H1 (cell line): ENCODE measurements around the gene GPC6. TPM values are rescaled to one million over a fixed set of nuclear protein-coding genes. Genes with fewer than 3 reads are reported as not detected.

Source experiments
- CTCF ChIA-PET: fragments of 300-600 bp; sonication (Branson Sonifier 250); formaldehyde crosslinking; loops from one replicate; lab custom pipeline; 2021; ENCODE audit not compliant: partially characterized antibody; lab: Charles Lee
- POLR2A ChIA-PET: fragments of 300-600 bp; sonication (Branson Sonifier 250); formaldehyde crosslinking; loops from one replicate; lab custom pipeline; 2021; ENCODE audit warnings: inconsistent platforms; ENCODE audit not compliant: partially characterized antibody; lab: Charles Lee
- DNase-seq, 2 experiments: peaks; one replicate each; pipeline versions ENCODE4 v3.0.0 to v3.0.0-alpha.2; 2010 to 2022; ENCODE audit warnings: low spot score in 2 of 2, low read depth in 1 of 2, mixed read lengths in 1 of 2
- FAIRE-seq: peaks from 2 replicates; lab custom pipeline; 2011; peaks lifted over from hg19 to GRCh38; lab: Jason Lieb, UNC
- H2AFZ ChIP-seq: 2 replicates; pipeline ENCODE4 v1.8.1; 2012; ENCODE audit warnings: low read length, inconsistent platforms
- H2AK5ac ChIP-seq: 2 replicates; pipeline ENCODE4 v1.6.1; 2013; ENCODE audit warnings: low read depth, low read length
- H2BK120ac ChIP-seq: replicated peaks from 2 replicates; pipeline ENCODE3; 2013; ENCODE audit warnings: low read depth, low read length, inconsistent platforms
- H2BK12ac ChIP-seq: 2 replicates; pipeline ENCODE4 v1.6.1; 2013; ENCODE audit warnings: low read depth, low read length
- H2BK15ac ChIP-seq: 2 replicates; pipeline ENCODE4 v1.6.1; 2013; ENCODE audit warnings: low read length
- H2BK20ac ChIP-seq: 2 replicates; pipeline ENCODE4 v1.6.1; 2013; ENCODE audit warnings: low read length
- H2BK5ac ChIP-seq: 2 replicates; pipeline ENCODE4 v1.6.1; 2013; ENCODE audit warnings: low read depth, low read length
- H3K14ac ChIP-seq: 2 replicates; pipeline ENCODE4 v1.6.1; 2013; ENCODE audit warnings: inconsistent platforms; ENCODE audit not compliant: insufficient read length
- H3K18ac ChIP-seq: 2 replicates; pipeline ENCODE4 v1.6.1; 2013; ENCODE audit warnings: low read length; ENCODE audit errors: extremely low read depth
- H3K23ac ChIP-seq: 2 replicates; pipeline ENCODE4 v1.6.1; 2013; ENCODE audit warnings: inconsistent platforms; ENCODE audit not compliant: insufficient read length
- H3K23me2 ChIP-seq: 2 replicates; pipeline ENCODE4 v1.6.1; 2013; ENCODE audit warnings: low read depth, low read length
- H3K27ac ChIP-seq: 2 replicates; pipeline ENCODE4 v1.6.1; 2011; ENCODE audit warnings: low read depth, low read length, inconsistent platforms
- H3K27me3 ChIP-seq, 4 experiments: replicated peaks in 1 of 4; 1 replicate in 1 of 4; 2 replicates in 3 of 4; pipeline versions ENCODE4 v1.6.1 to v1.8.1; 2011 to 2013; ENCODE audit warnings: low read length in 3 of 4, mild to moderate bottlenecking in 3 of 4, inconsistent platforms in 2 of 4, mixed read lengths in 2 of 4, moderate library complexity in 1 of 4; ENCODE audit not compliant: control insufficient read depth in 3 of 4, insufficient read depth in 3 of 4; ENCODE audit errors: extremely low read depth in 1 of 4
- H3K36me3 ChIP-seq, 4 experiments: 2 replicates each; pipeline versions ENCODE4 v1.6.1 to v1.8.1; 2011 to 2013; ENCODE audit warnings: mild to moderate bottlenecking in 4 of 4, low read length in 3 of 4, moderate library complexity in 2 of 4, control low read depth in 1 of 4, inconsistent platforms in 1 of 4; ENCODE audit not compliant: insufficient read depth in 4 of 4, control insufficient read depth in 2 of 4
- H3K4ac ChIP-seq: replicated peaks from 2 replicates; pipeline ENCODE3; 2013; ENCODE audit warnings: low read length, low read depth, mixed read lengths, inconsistent platforms; ENCODE audit not compliant: insufficient read length
- H3K4me1 ChIP-seq, 4 experiments: replicated peaks in 1 of 4; 1 replicate in 1 of 4; 2 replicates in 3 of 4; pipeline versions ENCODE4 v1.6.1 to v1.8.1; 2011 to 2013; ENCODE audit warnings: low read length in 3 of 4, inconsistent platforms in 2 of 4, mixed read lengths in 1 of 4; ENCODE audit not compliant: insufficient read depth in 4 of 4, control insufficient read depth in 3 of 4
- H3K4me2 ChIP-seq, 2 experiments: 2 replicates each; pipeline versions ENCODE4 v1.6.1 to v1.8.1; 2011 to 2013; ENCODE audit warnings: low read depth in 2 of 2, low read length in 2 of 2, control low read depth in 1 of 2, inconsistent platforms in 1 of 2, mild to moderate bottlenecking in 1 of 2; ENCODE audit not compliant: insufficient read depth in 1 of 2
- H3K4me3 ChIP-seq, 4 experiments: fragments of 200-600, 300-600 bp in 1 of 4; sonication (generic), shearing (Covaris generic), sonication (Bioruptor Twin) in 1 of 4; 2 replicates each; pipeline versions ENCODE4 v1.5.1 to v1.8.1; 2011 to 2016; ENCODE audit warnings: low read length in 4 of 4, low read depth in 3 of 4, control low read depth in 2 of 4, inconsistent platforms in 2 of 4, mild to moderate bottlenecking in 2 of 4, mixed read lengths in 1 of 4, moderate library complexity in 1 of 4; ENCODE audit not compliant: insufficient read depth in 2 of 4; ENCODE audit errors: extremely low read depth in 1 of 4
- H3K56ac ChIP-seq: replicated peaks from 2 replicates; pipeline ENCODE3; 2013; ENCODE audit warnings: low read depth, mild to moderate bottlenecking, mixed read lengths, low read length, inconsistent platforms; ENCODE audit not compliant: insufficient read length
- H3K79me1 ChIP-seq: 2 replicates; pipeline ENCODE4 v1.6.1; 2013; ENCODE audit warnings: low read depth, low read length, control low read depth
- H3K79me2 ChIP-seq, 2 experiments: 2 replicates each; pipeline versions ENCODE4 v1.6.1 to v1.8.1; 2012 to 2013; ENCODE audit warnings: low read length in 2 of 2, mild to moderate bottlenecking in 2 of 2, inconsistent platforms in 1 of 2; ENCODE audit not compliant: insufficient read depth in 2 of 2, control insufficient read depth in 1 of 2
- H3K9ac ChIP-seq, 4 experiments: replicated peaks in 1 of 4; 1 replicate in 1 of 4; 2 replicates in 3 of 4; pipeline versions ENCODE4 v1.6.1 to v1.8.1; 2011 to 2013; ENCODE audit warnings: low read depth in 3 of 4, low read length in 3 of 4, control low read depth in 2 of 4, mild to moderate bottlenecking in 2 of 4, moderate library complexity in 2 of 4, inconsistent platforms in 1 of 4; ENCODE audit errors: extremely low read depth in 1 of 4
- H3K9me3 ChIP-seq, 2 experiments: 2 replicates each; pipeline versions ENCODE4 v1.6.1 to v1.8.1; 2012 to 2013; ENCODE audit warnings: mild to moderate bottlenecking in 2 of 2, moderate library complexity in 2 of 2, control low read depth in 1 of 2, inconsistent platforms in 1 of 2, low read depth in 1 of 2, low read length in 1 of 2, mixed read lengths in 1 of 2; ENCODE audit not compliant: insufficient read depth in 2 of 2
- H4K20me1 ChIP-seq, 2 experiments: replicated peaks in 1 of 2; 2 replicates each; pipeline versions ENCODE3 to v1.8.1; 2011 to 2013; ENCODE audit warnings: inconsistent platforms in 2 of 2, low read length in 2 of 2, mild to moderate bottlenecking in 1 of 2; ENCODE audit not compliant: insufficient read depth in 2 of 2, control insufficient read depth in 1 of 2
- H4K5ac ChIP-seq: 2 replicates; pipeline ENCODE4 v1.6.1; 2013; ENCODE audit warnings: low read length, low read depth, mixed read lengths, inconsistent platforms; ENCODE audit not compliant: insufficient read length
- H4K8ac ChIP-seq: 2 replicates; pipeline ENCODE4 v1.8.0; 2013; ENCODE audit warnings: mild to moderate bottlenecking, moderate library complexity, low read length, inconsistent platforms; ENCODE audit not compliant: insufficient read depth; ENCODE audit errors: extremely low read depth
- H4K91ac ChIP-seq: replicated peaks from 2 replicates; pipeline ENCODE3; 2013; ENCODE audit warnings: low read length, mixed read lengths, inconsistent platforms; ENCODE audit not compliant: insufficient read length
- BRCA1 ChIP-seq: IDR thresholded peaks from 2 replicates; pipeline ENCODE4 v1.6.1; 2012; ENCODE audit warnings: low read depth, low read length, improper control_type of control experiment
- CEBPB ChIP-seq: IDR thresholded peaks from 2 replicates; pipeline ENCODE4 v1.6.1; 2012; ENCODE audit warnings: low read depth, low read length
- CHD1 ChIP-seq: IDR thresholded peaks from 2 replicates; pipeline ENCODE4 v1.6.1; 2012; ENCODE audit warnings: low read depth, low read length, improper control_type of control experiment
- HDAC6 ChIP-seq: IDR thresholded peaks from one replicate; pipeline ENCODE4 v1.7.1; 2012; ENCODE audit warnings: low read depth, mild to moderate bottlenecking, inconsistent platforms, low read length, moderate library complexity
- SIN3A ChIP-seq, 2 experiments: IDR thresholded peaks in 1 of 2; conservative IDR thresholded peaks in 1 of 2; 2 replicates each; pipeline ENCODE4 v1.6.1; 2011 to 2012; ENCODE audit warnings: low read length in 2 of 2, improper control_type of control experiment in 1 of 2, low read depth in 1 of 2, mild to moderate bottlenecking in 1 of 2
- TAF1 ChIP-seq: IDR thresholded peaks from 2 replicates; pipeline ENCODE4 v1.6.1; 2011; ENCODE audit warnings: mild to moderate bottlenecking, low read depth, low read length
- TAF7 ChIP-seq: optimal IDR thresholded peaks from 2 replicates; pipeline ENCODE3; 2011; ENCODE audit warnings: low read depth, mild to moderate bottlenecking, inconsistent platforms, low read length, moderate library complexity, borderline replicate concordance
- WGBS, 2 experiments: shearing (Covaris generic) in 1 of 2; methylation state at CpG; one replicate each; pipeline versions ENCODE4 v1.1.6 to v1.1.7; 2013 to 2015; ENCODE audit warnings: low lambda C conversion rate in 2 of 2, mixed read lengths in 2 of 2, inconsistent platforms in 1 of 2, low coverage in 1 of 2, missing lambda C conversion rate in 1 of 2; ENCODE audit not compliant: insufficient replicate concordance in 2 of 2, insufficient coverage in 1 of 2, insufficient read length in 1 of 2; ENCODE audit errors: extremely low coverage in 1 of 2, missing lambda C conversion rate in 1 of 2; 5-methylcytosine and 5-hydroxymethylcytosine counted together
- polyA plus RNA-seq, 7 experiments: library from polyadenylated mRNA; depleted of rRNA in 3 of 7; stranded (reverse) in 5 of 7; unstranded in 2 of 7; fragments of >200 nt in 5 of 7; fragments of 200-250 nt in 2 of 7; gene quantifications; 1 replicate in 5 of 7; 2 replicates in 1 of 7; 4 replicates in 1 of 7; pipeline versions ENCODE4 v1.2.1 to v1.2.3, GENCODE V29; 2011 to 2013; ENCODE audit warnings: missing spikeins in 2 of 7, mixed read lengths in 2 of 7
- total RNA-seq: library from RNA; stranded (reverse); fragmentation: NEBNext Ultra II Directional; extraction: Animal tissue kit (Norgen Biotek cat#: 25700); gene quantifications from 2 replicates; pipeline ENCODE4 v1.2.1, GENCODE V29; 2021
- TF ChIP-seq, protein P1 (sequence below): IDR thresholded peaks from 2 replicates; pipeline ENCODE4 v1.6.1; 2011; ENCODE audit warnings: low read depth, mild to moderate bottlenecking, low read length; ENCODE audit not compliant: insufficient read depth
- TF ChIP-seq, protein P2 (sequence below): IDR thresholded peaks from 2 replicates; pipeline ENCODE4 v1.6.1; 2012; ENCODE audit warnings: inconsistent platforms

Gene GPC6
- total and polyA plus RNA-seq, 2 of the 8 experiments (the other 6 are each of a cell fraction or from before 2014, with no cell fraction given) = 5.4 to 12.0 TPM

DNA sequence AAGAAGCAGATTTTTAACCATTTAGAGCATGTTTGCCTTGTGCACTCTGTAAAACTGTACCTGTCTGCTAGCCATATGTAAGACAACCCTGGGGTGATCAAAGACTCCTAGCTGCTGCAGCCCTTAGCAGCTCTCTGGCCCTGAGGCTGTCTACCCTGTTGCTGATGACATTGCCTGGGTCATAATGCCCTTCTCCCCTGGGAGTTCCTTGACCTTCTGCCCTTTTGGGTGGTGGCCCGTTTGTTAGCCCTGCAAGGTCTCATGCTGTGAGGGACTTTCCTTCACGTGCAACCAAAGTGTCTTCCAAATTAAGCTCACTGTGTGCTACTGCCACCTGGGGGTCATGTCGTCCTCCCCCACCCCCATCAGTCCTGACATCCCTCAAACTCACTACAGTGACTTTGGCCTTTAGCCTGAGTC, 7.4 kb downstream of the GPC6 start:
- Histone ChIP-seq H3K27ac (no peak overlapping the region), H2BK5ac (no peak overlapping the region), H3K23ac (no peak overlapping the region), H3K36me3 (no peaks in the 10 kb centered on the region), H2BK15ac (no peak overlapping the region), H2AK5ac (no peak overlapping the region), H2BK20ac (no peak overlapping the region), H3K14ac (no peak overlapping the region), H3K79me1 (peaks cover 3% of the 10 kb centered on the region; the same call in 1 of the 2 replicates), H3K79me2 (peaks cover 6 to 57% of the 10 kb centered on the region in 2 experiments; a peak in 3 of 4 replicates), H2BK12ac (no peak overlapping the region), H3K9me3 (peaks cover 3 to 8% of the 10 kb centered on the region in 2 experiments; a peak in 1 of 4 replicates), H2BK120ac (no peak overlapping the region), H3K4ac (no peak overlapping the region), H2AFZ (no peak overlapping the region), H3K4me2 (peak overlapping the region; percentile 20 to 39; a peak in 3 of 4 replicates), H4K5ac (no peak overlapping the region), H4K8ac (no peak overlapping the region), H3K23me2 (peaks cover 2% of the 10 kb centered on the region; the same call in 1 of the 2 replicates), H4K20me1 (peaks cover 0 to 1% of the 10 kb centered on the region in 2 experiments), H3K56ac (no peak overlapping the region), H3K4me3 (peak overlapping the region in 1 of 4 experiments; percentile 16; a peak in 1 of 8 replicates), H3K18ac (no peak overlapping the region), H4K91ac (no peak overlapping the region), H3K27me3 (no peaks in the 10 kb centered on the region), H3K4me1 (peaks cover 0 to 16% (median 5%) of the 10 kb centered on the region in 4 experiments; a peak in 5 of 7 replicates), H3K9ac (no peak overlapping the region)
- DNase-seq (peak in 1 of 2 experiments; percentile 61), FAIRE-seq (peak; percentile 99)
- CTCF ChIA-PET = interaction anchor here (0.7 to 3.0 kb wide), 16 partner anchors 9 to 1384 kb away, joined by 3 to 9 read pairs (median 3); no protein-coding TSS in a partner anchor
- 1% methylated on average over 3 of the region's 3 CpGs; no CpG with 5 or more reads in 1 of the 2 experiments for WGBS, 2 experiments
- POLR2A ChIA-PET = interaction anchor here (1.1 kb wide), 1 partner anchor 14 kb away, joined by 4 read pairs; no protein-coding TSS in a partner anchor
- TF ChIP-seq TAF7 (no peak), CEBPB (0 out of 2 replicates have a peak, but pooled peaks have one; percentile 25), SIN3A (conservative IDR thresholded peaks at IDR 0.05 in 1 of 2, IDR thresholded peaks at IDR 0.05 in 1 of 2; ENCODE audit: low read depth in 1 of 2, low read length in 2 of 2) (0 out of 4 replicates have a peak, but pooled peaks of 1 of the 2 experiments have one; percentile 39), BRCA1 (no peak), HDAC6 (no peak), TAF1 (no peak), CHD1 (no peak)
- TF ChIP-seq, protein P1, sequence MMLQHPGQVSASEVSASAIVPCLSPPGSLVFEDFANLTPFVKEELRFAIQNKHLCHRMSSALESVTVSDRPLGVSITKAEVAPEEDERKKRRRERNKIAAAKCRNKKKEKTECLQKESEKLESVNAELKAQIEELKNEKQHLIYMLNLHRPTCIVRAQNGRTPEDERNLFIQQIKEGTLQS = no peak
- TF ChIP-seq, protein P2, sequence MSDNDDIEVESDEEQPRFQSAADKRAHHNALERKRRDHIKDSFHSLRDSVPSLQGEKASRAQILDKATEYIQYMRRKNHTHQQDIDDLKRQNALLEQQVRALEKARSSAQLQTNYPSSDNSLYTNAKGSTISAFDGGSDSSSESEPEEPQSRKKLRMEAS = peak; percentile 78
